WERI-Rb-1 (cell line): ENCODE measurements around the gene PPP5C.
A peak's percentile ranks its signal among the peaks of the same experiment; 100 is the strongest.

Source experiments
- DNase-seq: peaks from one replicate; pipeline ENCODE4 v3.0.0-alpha.2; 2020
- H3K27ac ChIP-seq: fragments of 250-450 bp; sonication (Bioruptor Pico); 2 replicates; pipeline ENCODE4 v1.5.1; 2020; ENCODE audit warnings: mild to moderate bottlenecking, moderate library complexity
- H3K27me3 ChIP-seq: fragments of 250-450 bp; sonication (Bioruptor Pico); 2 replicates; pipeline ENCODE4 v1.5.1; 2021; ENCODE audit warnings: mild to moderate bottlenecking, low read depth, moderate library complexity; ENCODE audit not compliant: insufficient read depth, severe bottlenecking
- H3K36me3 ChIP-seq: fragments of 250-450 bp; sonication (Bioruptor Pico); 2 replicates; pipeline ENCODE4 v1.5.1; 2020; ENCODE audit warnings: mild to moderate bottlenecking, moderate library complexity
- H3K4me3 ChIP-seq: 2 replicates; pipeline ENCODE4 v1.5.1; 2011; ENCODE audit warnings: low read depth, mild to moderate bottlenecking, control low read depth, low read length
- H3K9me3 ChIP-seq: fragments of 250-450 bp; sonication (Bioruptor Pico); 2 replicates; pipeline ENCODE4 v1.5.1; 2021; ENCODE audit warnings: mild to moderate bottlenecking, moderate library complexity; ENCODE audit not compliant: severe bottlenecking
- TF ChIP-seq, protein P1 (sequence below): IDR thresholded peaks from 2 replicates; pipeline ENCODE4 v1.5.1; 2011; ENCODE audit warnings: low read depth, mild to moderate bottlenecking, control low read depth, inconsistent platforms, low read length

The PPP5C gene

GRCh38 chr19:46350029-46350757, 3.3 kb downstream of the PPP5C start:
- no peak overlapping the region for H3K27ac ChIP-seq
- no peak for DNase-seq

DNA sequence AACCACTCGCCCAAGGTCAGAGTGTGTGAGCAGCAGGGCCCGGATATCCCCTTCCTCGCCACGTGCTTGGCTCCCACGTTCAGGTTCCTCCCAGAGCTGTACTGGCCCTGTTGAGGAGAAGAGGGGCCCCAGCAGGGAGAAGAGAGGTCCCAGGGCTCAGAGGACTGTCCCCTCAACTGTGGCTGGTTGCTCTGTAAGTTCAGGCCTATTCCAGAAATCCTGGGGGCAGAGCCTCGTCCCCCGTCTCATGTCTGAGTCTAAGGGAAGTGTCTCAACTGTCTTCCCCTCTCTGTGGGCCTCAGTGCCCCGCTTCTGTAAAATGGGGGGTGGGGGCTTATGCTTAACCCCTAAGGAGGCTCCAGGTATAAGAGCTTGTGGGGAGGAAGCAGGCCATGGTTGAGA, 3.9 kb downstream of the PPP5C start:
- Histone ChIP-seq H3K36me3 (peaks cover 65% of the 10 kb centered on the region), H3K27ac (no peak overlapping the region), H3K4me3 (no peak overlapping the region), H3K9me3 (peaks cover 2% of the 10 kb centered on the region), H3K27me3 (no peaks in the 10 kb centered on the region)
- TF ChIP-seq, protein P1, sequence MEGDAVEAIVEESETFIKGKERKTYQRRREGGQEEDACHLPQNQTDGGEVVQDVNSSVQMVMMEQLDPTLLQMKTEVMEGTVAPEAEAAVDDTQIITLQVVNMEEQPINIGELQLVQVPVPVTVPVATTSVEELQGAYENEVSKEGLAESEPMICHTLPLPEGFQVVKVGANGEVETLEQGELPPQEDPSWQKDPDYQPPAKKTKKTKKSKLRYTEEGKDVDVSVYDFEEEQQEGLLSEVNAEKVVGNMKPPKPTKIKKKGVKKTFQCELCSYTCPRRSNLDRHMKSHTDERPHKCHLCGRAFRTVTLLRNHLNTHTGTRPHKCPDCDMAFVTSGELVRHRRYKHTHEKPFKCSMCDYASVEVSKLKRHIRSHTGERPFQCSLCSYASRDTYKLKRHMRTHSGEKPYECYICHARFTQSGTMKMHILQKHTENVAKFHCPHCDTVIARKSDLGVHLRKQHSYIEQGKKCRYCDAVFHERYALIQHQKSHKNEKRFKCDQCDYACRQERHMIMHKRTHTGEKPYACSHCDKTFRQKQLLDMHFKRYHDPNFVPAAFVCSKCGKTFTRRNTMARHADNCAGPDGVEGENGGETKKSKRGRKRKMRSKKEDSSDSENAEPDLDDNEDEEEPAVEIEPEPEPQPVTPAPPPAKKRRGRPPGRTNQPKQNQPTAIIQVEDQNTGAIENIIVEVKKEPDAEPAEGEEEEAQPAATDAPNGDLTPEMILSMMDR = no peak
- DNase-seq = no peak

More at GRCh38 chr19:46350029-46350757, 3.3 kb downstream of the PPP5C start:
- peaks cover 59% of the 10 kb centered on the region for H3K36me3 ChIP-seq
- TF ChIP-seq, protein P1 = no peak
- no peak overlapping the region for H3K4me3 ChIP-seq
- H3K9me3 ChIP-seq = peaks cover 3% of the 10 kb centered on the region
- no peaks in the 10 kb centered on the region for H3K27me3 ChIP-seq

GRCh38 chr19:46351241-46352041, 4.6 kb downstream of the PPP5C start:
- Histone ChIP-seq H3K36me3 (peaks cover 71% of the 10 kb centered on the region), H3K27me3 (no peaks in the 10 kb centered on the region), H3K9me3 (no peaks in the 10 kb centered on the region), H3K4me3 (no peak overlapping the region), H3K27ac (peak overlapping the region; percentile 41; the same call in 1 of the 2 replicates)
- TF ChIP-seq, protein P1 = no peak
- DNase-seq = no peak

DNA sequence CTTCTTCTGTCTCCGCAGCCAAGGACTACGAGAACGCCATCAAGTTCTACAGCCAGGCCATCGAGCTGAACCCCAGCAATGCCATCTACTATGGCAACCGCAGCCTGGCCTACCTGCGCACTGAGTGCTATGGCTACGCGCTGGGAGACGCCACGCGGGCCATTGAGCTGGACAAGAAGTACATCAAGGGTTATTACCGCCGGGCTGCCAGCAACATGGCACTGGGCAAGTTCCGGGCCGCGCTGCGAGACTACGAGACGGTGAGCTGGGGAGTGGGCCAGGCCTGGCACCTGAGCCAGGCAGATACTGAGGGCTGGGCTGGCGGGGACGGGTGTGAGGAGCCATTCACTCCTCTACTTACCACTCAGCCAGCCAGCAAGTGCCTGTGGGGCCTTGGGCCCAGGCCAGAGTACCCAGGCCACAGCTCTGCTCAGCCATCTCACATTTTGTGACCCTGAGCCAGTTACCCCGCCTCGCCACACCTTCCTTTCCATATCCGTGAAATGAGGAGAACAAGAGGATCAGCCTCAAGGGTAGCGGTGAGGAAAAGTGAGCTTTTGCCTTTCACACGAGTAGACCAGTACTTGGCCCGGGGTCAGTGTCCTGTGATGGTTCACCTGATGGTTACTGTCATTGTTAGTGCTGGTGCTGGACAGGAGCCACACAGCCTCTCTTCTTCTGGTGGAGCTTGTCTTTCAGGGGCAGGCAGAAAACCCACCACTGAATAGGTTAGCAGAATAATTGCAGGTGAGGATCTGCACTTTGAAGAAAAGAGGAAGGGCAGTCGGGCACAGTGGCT, 7.0 kb downstream of the PPP5C start:
- Histone ChIP-seq H3K36me3 (peaks cover 85% of the 10 kb centered on the region), H3K4me3 (no peak overlapping the region), H3K27me3 (no peaks in the 10 kb centered on the region), H3K9me3 (no peaks in the 10 kb centered on the region), H3K27ac (peak overlapping the region; percentile 8; the same call in 1 of the 2 replicates)
- no peak for DNase-seq
- TF ChIP-seq, protein P1 = no peak

GRCh38 chr19:46355234-46356148, 8.6 kb downstream of the PPP5C start:
- peaks cover 86% of the 10 kb centered on the region for H3K36me3 ChIP-seq
- DNase-seq = no peak
- no peaks in the 10 kb centered on the region for H3K27me3 ChIP-seq
- no peak overlapping the region for H3K27ac ChIP-seq
- TF ChIP-seq, protein P1 = no peak
- no peaks in the 10 kb centered on the region for H3K9me3 ChIP-seq
- no peak overlapping the region for H3K4me3 ChIP-seq
